GM19328 (cell line): Measurements from ENCODE around the gene FKBP1A.

ENCODE experiments used
- ATAC-seq: cut with Tn5 transposase; IDR thresholded peaks from one replicate; pipeline ENCODE4 v1.9.1; 2021; ENCODE audit warnings: mild to moderate bottlenecking, moderate library complexity; ENCODE audit not compliant: unreplicated experiment

Gene FKBP1A

GRCh38 chr20:1388253-1388652 is 4.6 kb downstream of the FKBP1A start:
- no peak for ATAC-seq

- no peak for ATAC-seq
Observed at GRCh38 chr20:1386323-1386722, 6.5 kb downstream of the FKBP1A start.

GRCh38 chr20:1383623-1384404 is 9.0 kb downstream of the FKBP1A start:
- no peak for ATAC-seq

GRCh38 chr20:1382670-1383069 is 10.2 kb downstream of the FKBP1A start:
- ATAC-seq = no peak

- no peak for ATAC-seq
Observed at GRCh38 chr20:1381753-1382591, 10.9 kb downstream of the FKBP1A start.

- no peak for ATAC-seq
Observed at GRCh38 chr20:1378735-1379125, 14.1 kb downstream of the FKBP1A start.

GRCh38 chr20:1377984-1378734 is 14.7 kb downstream of the FKBP1A start:
- ATAC-seq = no peak

- no peak for ATAC-seq
Observed at GRCh38 chr20:1377341-1377871, 15.4 kb downstream of the FKBP1A start.

- no peak for ATAC-seq
Observed at GRCh38 chr20:1376408-1377270, 16.2 kb downstream of the FKBP1A start.

- no peak for ATAC-seq
Observed at GRCh38 chr20:1376007-1376406, 16.8 kb downstream of the FKBP1A start.

- no peak for ATAC-seq
Observed at GRCh38 chr20:1375515-1375914, 17.3 kb downstream of the FKBP1A start.

- ATAC-seq = no peak
Observed at GRCh38 chr20:1374246-1374645, 18.6 kb downstream of the FKBP1A start.

- no peak for ATAC-seq
Observed at GRCh38 chr20:1373614-1374013, 19.2 kb downstream of the FKBP1A start.

- ATAC-seq = no peak
Observed at GRCh38 chr20:1373036-1373435, 19.8 kb downstream of the FKBP1A start.

GRCh38 chr20:1371830-1372539 is 20.9 kb downstream of the FKBP1A start:
- no peak for ATAC-seq

GRCh38 chr20:1371202-1371782 is 21.6 kb downstream of the FKBP1A start:
- no peak for ATAC-seq

GRCh38 chr20:1370548-1371110 is 22.2 kb downstream of the FKBP1A start:
- ATAC-seq = no peak

- ATAC-seq = no peak
Observed at GRCh38 chr20:1369970-1370369, 22.9 kb downstream of the FKBP1A start.
